ENCODE measurements around the gene HOXC10. TPM values are rescaled to one million over a fixed set of nuclear protein-coding genes. Genes with fewer than 3 reads are reported as not detected.

Gene HOXC10
- total RNA-seq, 1 experiment from 2014 or later, result 18.7 TPM

- peak; percentile 80 for DNase-seq (ENCODE audit: low read depth)
These were observed 31.6 kb downstream of the HOXC10 start for GRCh38 chr12:54016478-54016964.

- DNase-seq (ENCODE audit: low read depth), result peak; percentile 59
These were observed 32.3 kb downstream of the HOXC10 start for GRCh38 chr12:54017027-54017788.

- peak; percentile 98 for DNase-seq (ENCODE audit: low read depth)
These were observed 33.0 kb downstream of the HOXC10 start for GRCh38 chr12:54017878-54018467.

- DNase-seq (ENCODE audit: low read depth), result peak; percentile 73
These were observed 33.6 kb downstream of the HOXC10 start for GRCh38 chr12:54018468-54018984.

GRCh38 chr12:54019091-54019811 is 34.3 kb downstream of the HOXC10 start:
- no peak for DNase-seq (ENCODE audit: low read depth)

- DNase-seq (ENCODE audit: low read depth), result peak; percentile 54
These were observed 35.1 kb downstream of the HOXC10 start for GRCh38 chr12:54019924-54020590.

- no peak for DNase-seq (ENCODE audit: low read depth)
These were observed 35.9 kb downstream of the HOXC10 start for GRCh38 chr12:54020591-54021405.

- DNase-seq (ENCODE audit: low read depth), result no peak
These were observed 36.6 kb downstream of the HOXC10 start for GRCh38 chr12:54021432-54022013.

GRCh38 chr12:54022960-54023884 is 38.3 kb downstream of the HOXC10 start:
- no peak for DNase-seq (ENCODE audit: low read depth)

GRCh38 chr12:54024127-54024526 is 39.2 kb downstream of the HOXC10 start:
- no peak for DNase-seq (ENCODE audit: low read depth)

GRCh38 chr12:54024581-54025305 is 39.8 kb downstream of the HOXC10 start:
- DNase-seq (ENCODE audit: low read depth), result no peak

GRCh38 chr12:54025499-54026405 is 40.8 kb downstream of the HOXC10 start:
- DNase-seq (ENCODE audit: low read depth), result no peak

- no peak for DNase-seq (ENCODE audit: low read depth)
These were observed 41.9 kb downstream of the HOXC10 start for GRCh38 chr12:54026640-54027441.

GRCh38 chr12:54027442-54027786 is 42.5 kb downstream of the HOXC10 start:
- no peak for DNase-seq (ENCODE audit: low read depth)

- no peak for DNase-seq (ENCODE audit: low read depth)
These were observed 43.6 kb downstream of the HOXC10 start, which contains the start of gene HOXC6 for GRCh38 chr12:54028314-54029201. TSS of gene HOXC6 (plus strand) at chr12:54028440. CDS start at chr12:54028522, 82 bp downstream.
